GM20000 (cell line): ENCODE measurements around the gene HORMAD2.

ENCODE experiments used
- DNase-seq: peaks from one replicate; pipeline ENCODE4 v3.0.0; 2012; ENCODE audit warnings: low spot score
- TF ChIP-seq, protein P1 (sequence below): IDR thresholded peaks from 2 replicates; pipeline ENCODE4 v1.5.1; 2012; ENCODE audit warnings: mild to moderate bottlenecking, control low read depth; ENCODE audit errors: extremely low read depth, missing control alignments

The HORMAD2 gene

DNA sequence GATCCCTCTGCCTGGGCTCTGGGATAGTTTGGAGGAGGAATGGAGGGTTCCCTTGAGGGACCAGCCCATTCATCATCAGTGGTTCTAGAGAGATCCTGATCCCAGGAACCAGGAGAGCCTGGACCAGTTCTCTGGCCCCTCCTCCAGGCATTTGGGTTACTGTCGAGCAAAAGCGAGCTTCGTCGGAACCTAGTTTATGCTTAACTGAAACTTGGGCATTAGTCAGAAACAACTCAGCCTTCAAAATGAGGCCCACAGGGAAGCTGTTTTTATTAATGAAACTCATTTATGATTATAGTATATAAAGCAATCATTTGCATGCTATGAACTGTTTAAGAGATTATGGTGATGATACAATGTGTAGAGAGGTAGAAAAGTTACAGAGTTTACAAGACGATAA, 104.9 kb downstream of the HORMAD2 start:
- no peak for DNase-seq
- TF ChIP-seq, protein P1, sequence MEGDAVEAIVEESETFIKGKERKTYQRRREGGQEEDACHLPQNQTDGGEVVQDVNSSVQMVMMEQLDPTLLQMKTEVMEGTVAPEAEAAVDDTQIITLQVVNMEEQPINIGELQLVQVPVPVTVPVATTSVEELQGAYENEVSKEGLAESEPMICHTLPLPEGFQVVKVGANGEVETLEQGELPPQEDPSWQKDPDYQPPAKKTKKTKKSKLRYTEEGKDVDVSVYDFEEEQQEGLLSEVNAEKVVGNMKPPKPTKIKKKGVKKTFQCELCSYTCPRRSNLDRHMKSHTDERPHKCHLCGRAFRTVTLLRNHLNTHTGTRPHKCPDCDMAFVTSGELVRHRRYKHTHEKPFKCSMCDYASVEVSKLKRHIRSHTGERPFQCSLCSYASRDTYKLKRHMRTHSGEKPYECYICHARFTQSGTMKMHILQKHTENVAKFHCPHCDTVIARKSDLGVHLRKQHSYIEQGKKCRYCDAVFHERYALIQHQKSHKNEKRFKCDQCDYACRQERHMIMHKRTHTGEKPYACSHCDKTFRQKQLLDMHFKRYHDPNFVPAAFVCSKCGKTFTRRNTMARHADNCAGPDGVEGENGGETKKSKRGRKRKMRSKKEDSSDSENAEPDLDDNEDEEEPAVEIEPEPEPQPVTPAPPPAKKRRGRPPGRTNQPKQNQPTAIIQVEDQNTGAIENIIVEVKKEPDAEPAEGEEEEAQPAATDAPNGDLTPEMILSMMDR: no peak

GRCh38 chr22:30185549-30185948, 105.3 kb downstream of the HORMAD2 start:
- no peak for DNase-seq
- TF ChIP-seq, protein P1: no peak

- TF ChIP-seq, protein P1: no peak
- DNase-seq: no peak
Observed at GRCh38 chr22:30186041-30186440, 105.8 kb downstream of the HORMAD2 start.

DNA sequence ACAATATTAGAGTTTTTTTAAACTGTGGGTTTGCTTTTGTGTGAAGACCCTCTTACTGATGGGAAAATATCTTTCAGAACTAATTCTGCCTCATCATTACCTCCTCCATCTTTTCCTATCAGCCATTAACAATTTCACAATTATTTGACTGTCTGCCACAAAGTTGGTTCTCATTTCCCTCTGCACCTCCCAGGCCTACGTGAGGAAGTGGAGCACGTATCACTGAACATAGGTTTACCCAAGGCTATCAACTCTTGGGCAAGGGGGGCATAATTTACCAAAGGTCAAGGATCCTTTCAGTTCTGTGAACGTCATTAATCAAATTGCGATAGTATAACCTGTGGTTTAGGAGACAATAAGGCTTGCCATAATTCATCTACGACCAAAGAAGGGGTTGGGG, 106.2 kb downstream of the HORMAD2 start:
- no peak for DNase-seq
- TF ChIP-seq, protein P1: no peak

GRCh38 chr22:30187094-30187493, 106.8 kb downstream of the HORMAD2 start:
- DNase-seq: no peak
- TF ChIP-seq, protein P1: no peak

- TF ChIP-seq, protein P1: no peak
- no peak for DNase-seq
Observed at GRCh38 chr22:30187529-30188407, 107.5 kb downstream of the HORMAD2 start.

GRCh38 chr22:30188911-30189310, 108.6 kb downstream of the HORMAD2 start:
- TF ChIP-seq, protein P1: no peak

More at GRCh38 chr22:30188911-30189310, 108.6 kb downstream of the HORMAD2 start:
- no peak for DNase-seq
